ENCODE data around the gene ALOX15. TPM values are rescaled to one million over a fixed set of nuclear protein-coding genes. Genes with fewer than 3 reads are reported as not detected.

The ALOX15 gene
- total and polyA plus RNA-seq, 3 experiments from 2014 or later: not detected

DNA sequence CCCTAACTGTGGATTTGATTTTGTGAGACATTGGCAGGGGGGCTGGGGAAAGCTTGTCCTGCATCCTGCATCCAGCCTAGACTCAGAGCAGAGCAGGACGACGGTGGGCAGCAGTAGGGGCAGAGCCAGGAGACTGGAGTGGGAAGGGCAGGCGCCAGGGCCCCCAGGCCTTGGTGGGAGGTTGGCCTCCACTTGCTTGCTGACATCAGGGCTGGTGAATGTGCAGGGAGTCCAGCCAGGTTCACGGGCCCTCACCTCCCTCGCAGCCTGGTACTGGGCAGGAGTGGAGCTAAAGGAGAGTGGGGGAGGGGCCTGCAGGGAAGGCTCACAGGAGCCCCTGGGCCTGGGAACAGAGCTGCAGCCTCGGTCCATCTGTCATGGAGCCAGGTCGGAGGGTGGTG lies 59.4 kb downstream of the ALOX15 start:
- H3K4me1 Mint-ChIP-seq: peaks cover 4 to 14% (median 4%) of the 10 kb centered on the region in 3 donors
- peak overlapping the region in 1 of 8 donors; percentile 67 for H3K27ac Mint-ChIP-seq
- H3K4me3 ChIP-seq (ENCODE audit: low read length): no peak overlapping the region
- H3K4me1 ChIP-seq (ENCODE audit: insufficient read depth, low read length): no peaks in the 10 kb centered on the region
- peaks cover 31 to 45% of the 10 kb centered on the region in 2 donors for H3K27me3 Mint-ChIP-seq
- H3K27ac ChIP-seq (ENCODE audit: low read depth, low read length): no peak overlapping the region
- ChIA-PET CTCF (interaction anchor here (1.4 kb wide), 1 partner anchor 15 kb away, joined by 6 read pairs; no protein-coding TSS in a partner anchor), POLR2A (no interaction called here)
- DNase-seq: no peak
- no peaks in the 10 kb centered on the region for H3K36me3 ChIP-seq (ENCODE audit: insufficient read depth, low read length)
- H3K9me3 ChIP-seq (ENCODE audit: low read length): no peaks in the 10 kb centered on the region
- H3K9me3 Mint-ChIP-seq: no peaks in the 10 kb centered on the region
- no peaks in the 10 kb centered on the region for H3K36me3 Mint-ChIP-seq
- peaks cover 22% of the 10 kb centered on the region for H3K27me3 ChIP-seq (ENCODE audit: insufficient read depth, low read length, poor library complexity, severe bottlenecking)
- no peak overlapping the region for H3K4me3 Mint-ChIP-seq

Other genes starting within 250 kb of the ALOX15 start
- 1 to 10 TPM; 7.3 to 7.5 TPM for gene SPNS3, start 207.7 kb downstream of the ALOX15 start, total RNA-seq
- gene SPNS3, start 207.7 kb downstream of the ALOX15 start, polyA plus RNA-seq: 10.0 TPM
- gene SPNS2, start 142.8 kb downstream of the ALOX15 start, total RNA-seq: under 1 TPM; 0.49 to 0.50 TPM
- gene SPNS2, start 142.8 kb downstream of the ALOX15 start, polyA plus RNA-seq: 0.10 TPM
- gene MYBBP1A, start 86.3 kb downstream of the ALOX15 start, total RNA-seq: 100 to 1,000 TPM; 148 to 157 TPM
- 34.1 TPM for gene MYBBP1A, start 86.3 kb downstream of the ALOX15 start, polyA plus RNA-seq
- gene GGT6, start 81.1 kb downstream of the ALOX15 start, total RNA-seq: not detected
- not detected for gene GGT6, start 81.1 kb downstream of the ALOX15 start, polyA plus RNA-seq
- gene SMTNL2, start 57.1 kb downstream of the ALOX15 start, total RNA-seq: not detected
- gene SMTNL2, start 57.1 kb downstream of the ALOX15 start, polyA plus RNA-seq: not detected
- gene PELP1, start 62.5 kb upstream of the ALOX15 start, total RNA-seq: 10 to 100 TPM; 95.6 to 99.2 TPM
- gene PELP1, start 62.5 kb upstream of the ALOX15 start, polyA plus RNA-seq: 12.6 TPM
- gene ARRB2, start 69.0 kb upstream of the ALOX15 start, total RNA-seq: 100 to 1,000 TPM; 170 to 172 TPM
- 69.4 TPM for gene ARRB2, start 69.0 kb upstream of the ALOX15 start, polyA plus RNA-seq
- gene MED11, start 89.8 kb upstream of the ALOX15 start, total RNA-seq: 10 to 100 TPM; 23.4 to 26.7 TPM
- 58.9 TPM for gene MED11, start 89.8 kb upstream of the ALOX15 start, polyA plus RNA-seq
- gene ZMYND15, start 98.2 kb upstream of the ALOX15 start, total RNA-seq: under 1 TPM in 1 of 2 experiments, not detected in 1; 0.09 TPM
- not detected for gene ZMYND15, start 98.2 kb upstream of the ALOX15 start, polyA plus RNA-seq
- gene CXCL16, start 98.2 kb upstream of the ALOX15 start, total RNA-seq: 1 to 10 TPM; 2.4 to 2.8 TPM
- 3.0 TPM for gene CXCL16, start 98.2 kb upstream of the ALOX15 start, polyA plus RNA-seq
- not detected for gene TM4SF5, start 130.2 kb upstream of the ALOX15 start, total RNA-seq
- not detected for gene TM4SF5, start 130.2 kb upstream of the ALOX15 start, polyA plus RNA-seq
- gene VMO1, start 144.7 kb upstream of the ALOX15 start, total RNA-seq: not detected
- not detected for gene VMO1, start 144.7 kb upstream of the ALOX15 start, polyA plus RNA-seq
- gene GLTPD2, start 147.3 kb upstream of the ALOX15 start, total RNA-seq: not detected
- not detected for gene GLTPD2, start 147.3 kb upstream of the ALOX15 start, polyA plus RNA-seq
- gene PSMB6, start 154.5 kb upstream of the ALOX15 start, total RNA-seq: 100 to 1,000 TPM; 198 to 207 TPM
- 259 TPM for gene PSMB6, start 154.5 kb upstream of the ALOX15 start, polyA plus RNA-seq
- 10 to 100 TPM; 10.1 to 12.0 TPM for gene PLD2, start 165.5 kb upstream of the ALOX15 start, total RNA-seq
- 1.9 TPM for gene PLD2, start 165.5 kb upstream of the ALOX15 start, polyA plus RNA-seq
- gene MINK1, start 191.7 kb upstream of the ALOX15 start, total RNA-seq: 10 to 100 TPM; 58.6 TPM
- gene MINK1, start 191.7 kb upstream of the ALOX15 start, polyA plus RNA-seq: 30.5 TPM